ENCODE data around the gene NPSR1.

The NPSR1 gene

GRCh38 chr7:34723338-34723737, 65.3 kb downstream of the NPSR1 start:
- no peak for DNase-seq

DNA sequence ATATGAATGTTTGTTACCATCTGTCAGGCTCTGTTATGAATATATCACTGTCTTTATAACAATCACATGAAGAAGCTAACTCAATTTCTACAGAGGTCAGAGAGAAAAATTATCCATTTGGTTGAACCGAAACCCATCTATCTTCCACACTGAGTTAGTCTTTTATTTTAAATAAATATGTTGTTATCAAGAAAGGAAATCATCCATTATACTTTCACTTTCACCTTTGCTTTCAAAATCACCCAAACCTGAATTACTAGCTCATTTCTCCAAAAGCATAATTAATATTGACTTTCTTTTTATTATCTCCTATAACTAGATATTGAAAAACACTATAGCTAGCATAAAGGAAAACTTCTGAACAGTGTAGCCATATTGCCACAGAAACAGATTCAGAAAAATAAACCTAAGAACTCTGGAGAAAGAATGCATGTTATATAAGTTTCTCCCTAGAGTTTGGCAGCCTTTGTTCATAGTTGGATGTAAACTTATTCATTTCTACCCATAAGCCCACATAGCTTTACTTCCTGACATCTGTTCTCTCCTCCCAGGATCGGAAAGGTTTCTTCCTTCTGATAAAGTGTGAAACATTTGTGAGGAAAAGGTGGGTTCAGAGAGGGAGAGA, 66.0 kb downstream of the NPSR1 start:
- no peak for DNase-seq

- DNase-seq: no peak
These were observed 68.2 kb downstream of the NPSR1 start for GRCh38 chr7:34726221-34726620.

GRCh38 chr7:34727464-34727995, 69.5 kb downstream of the NPSR1 start:
- no peak for DNase-seq

DNA sequence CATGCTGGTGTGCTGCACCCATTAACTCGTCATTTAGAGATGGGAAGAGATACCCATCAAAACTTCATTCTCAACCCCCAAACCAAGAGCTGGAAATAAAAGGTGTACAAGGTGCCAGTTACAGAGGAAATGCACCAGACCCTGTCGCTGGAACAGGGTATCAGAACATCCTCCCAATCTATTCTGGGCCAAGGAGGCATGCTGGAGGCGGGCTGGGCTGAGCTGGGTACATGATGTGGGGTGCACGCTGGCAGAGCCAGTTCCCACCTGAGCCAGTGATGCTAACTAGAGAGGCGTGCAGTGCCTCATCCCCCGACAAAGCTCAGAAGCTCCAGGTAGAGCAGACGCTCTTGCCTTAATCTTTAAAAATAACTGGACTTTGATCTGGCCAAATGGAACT, 70.1 kb downstream of the NPSR1 start:
- DNase-seq: no peak

DNA sequence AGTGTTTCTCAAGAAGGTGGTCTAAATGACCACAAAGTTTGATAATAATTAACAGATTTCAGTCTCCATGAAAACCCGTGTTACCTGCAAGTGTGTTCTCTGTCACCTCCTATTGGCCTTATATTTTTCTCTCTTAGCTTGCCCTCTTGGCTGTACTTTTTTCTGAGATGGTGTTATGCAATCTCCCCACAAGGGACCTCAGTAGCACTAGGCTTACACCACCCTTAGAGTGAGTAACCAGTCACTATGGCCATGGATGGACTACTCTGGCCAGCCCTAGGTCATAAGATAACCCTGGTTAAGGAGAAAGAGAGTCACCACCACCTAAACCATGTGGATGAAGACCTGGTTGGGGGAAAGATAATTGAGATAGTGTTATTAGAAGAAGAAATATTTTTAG, 76.8 kb downstream of the NPSR1 start:
- DNase-seq: no peak

- DNase-seq: no peak
These were observed 77.5 kb downstream of the NPSR1 start for GRCh38 chr7:34735526-34735925.

GRCh38 chr7:34739651-34740300, 81.8 kb downstream of the NPSR1 start:
- DNase-seq: no peak

DNA sequence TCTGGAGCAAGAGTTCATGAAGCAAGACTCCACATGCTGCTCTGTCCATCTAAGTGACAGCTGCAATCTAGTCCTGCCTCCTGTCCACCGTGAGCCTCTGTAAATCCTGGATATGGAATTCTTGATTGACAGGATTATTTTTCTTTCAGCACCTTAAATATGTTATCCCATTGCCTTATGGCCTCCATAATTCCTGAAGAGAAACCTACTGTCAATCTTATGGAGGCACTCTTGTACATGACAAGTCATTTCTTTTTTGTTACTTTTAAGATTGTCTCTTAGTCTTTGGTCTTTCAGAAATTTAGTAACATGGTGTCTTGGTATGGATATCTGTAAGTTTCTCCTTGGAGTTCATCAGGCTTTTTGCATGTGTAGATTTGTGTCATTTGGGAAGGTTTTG, 82.8 kb downstream of the NPSR1 start:
- DNase-seq: no peak

- DNase-seq: no peak
These were observed 89.3 kb downstream of the NPSR1 start for GRCh38 chr7:34747176-34747781.

DNA sequence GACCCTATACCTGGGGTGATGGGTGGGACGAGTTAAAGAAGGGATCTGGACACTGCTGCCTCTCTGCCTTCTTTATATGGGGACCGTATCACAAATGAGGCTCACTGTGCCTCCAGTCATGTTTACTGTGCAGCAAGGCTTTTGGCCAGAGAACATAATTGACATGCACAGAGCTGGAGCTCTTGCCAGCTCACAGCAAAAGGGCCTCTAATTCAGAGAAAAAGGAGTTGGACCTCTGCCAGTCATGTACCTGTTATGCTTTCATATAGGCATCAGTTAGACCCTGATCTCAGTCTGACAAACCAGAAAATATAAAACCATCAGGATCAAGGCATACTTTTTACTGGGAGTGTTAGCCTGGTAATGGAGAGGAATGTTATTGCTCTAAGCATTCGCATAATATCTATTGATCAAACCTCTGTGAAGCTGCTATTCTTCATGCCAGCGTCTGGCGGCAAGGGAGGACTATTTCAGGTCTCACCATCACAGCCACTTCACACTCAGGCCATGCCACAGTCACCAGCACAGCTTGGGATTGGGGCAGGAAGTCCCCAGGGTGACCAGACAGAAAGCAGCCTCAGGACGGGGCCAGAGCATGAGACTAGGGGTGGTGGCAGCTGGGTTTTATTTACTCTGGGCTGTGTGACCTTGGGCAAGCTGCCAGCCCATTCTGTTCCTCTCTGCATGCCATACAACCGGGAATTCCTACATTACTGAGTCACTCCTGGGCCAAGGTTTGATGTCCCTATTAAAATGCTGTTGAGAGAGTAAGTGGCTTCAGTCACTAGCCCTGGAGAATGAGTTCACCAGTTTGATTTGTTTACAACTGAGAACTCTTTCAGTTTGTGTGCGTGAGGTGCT, 90.1 kb downstream of the NPSR1 start:
- peak; percentile 83 for DNase-seq

DNA sequence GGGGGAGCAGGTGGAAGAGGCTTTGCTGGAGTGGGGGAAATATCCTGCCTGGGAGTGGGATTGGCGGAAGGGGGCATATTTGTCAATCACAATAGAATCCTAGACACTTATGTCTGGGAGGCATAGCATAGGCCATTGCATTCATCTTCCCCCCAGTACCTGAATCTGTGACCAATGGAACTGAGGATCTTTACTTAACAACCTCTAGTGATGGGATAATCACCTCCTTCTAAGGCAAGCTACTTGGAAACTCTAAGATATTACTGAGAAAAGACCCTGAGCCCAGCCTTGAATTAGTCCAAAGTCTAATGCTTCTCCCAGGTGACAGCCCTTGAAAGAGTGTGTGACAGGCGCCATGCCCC, 90.7 kb downstream of the NPSR1 start:
- DNase-seq: no peak

GRCh38 chr7:34749446-34749845, 91.4 kb downstream of the NPSR1 start:
- DNase-seq: no peak

DNA sequence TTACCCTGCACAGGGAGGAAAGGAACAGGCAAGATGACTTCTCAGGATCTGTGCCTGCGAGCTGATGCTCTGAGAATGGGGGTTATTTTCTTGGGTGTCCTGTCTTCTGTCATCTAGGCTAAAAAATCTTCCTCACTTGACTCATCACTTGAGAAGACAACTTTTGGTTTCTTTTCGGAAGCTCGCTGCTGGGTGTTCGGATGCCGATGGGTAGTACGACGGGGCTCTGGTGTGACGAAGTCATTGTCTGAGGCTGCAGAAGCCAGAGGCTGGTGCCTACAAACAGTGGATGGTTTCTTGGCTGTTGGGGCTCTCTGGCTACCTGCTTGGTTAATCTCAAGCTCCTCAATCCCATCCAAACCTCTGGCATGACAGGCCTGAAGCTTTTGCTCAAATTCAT, 92.2 kb downstream of the NPSR1 start:
- no peak for DNase-seq

GRCh38 chr7:34750636-34751035, 92.6 kb downstream of the NPSR1 start:
- DNase-seq: no peak

DNA sequence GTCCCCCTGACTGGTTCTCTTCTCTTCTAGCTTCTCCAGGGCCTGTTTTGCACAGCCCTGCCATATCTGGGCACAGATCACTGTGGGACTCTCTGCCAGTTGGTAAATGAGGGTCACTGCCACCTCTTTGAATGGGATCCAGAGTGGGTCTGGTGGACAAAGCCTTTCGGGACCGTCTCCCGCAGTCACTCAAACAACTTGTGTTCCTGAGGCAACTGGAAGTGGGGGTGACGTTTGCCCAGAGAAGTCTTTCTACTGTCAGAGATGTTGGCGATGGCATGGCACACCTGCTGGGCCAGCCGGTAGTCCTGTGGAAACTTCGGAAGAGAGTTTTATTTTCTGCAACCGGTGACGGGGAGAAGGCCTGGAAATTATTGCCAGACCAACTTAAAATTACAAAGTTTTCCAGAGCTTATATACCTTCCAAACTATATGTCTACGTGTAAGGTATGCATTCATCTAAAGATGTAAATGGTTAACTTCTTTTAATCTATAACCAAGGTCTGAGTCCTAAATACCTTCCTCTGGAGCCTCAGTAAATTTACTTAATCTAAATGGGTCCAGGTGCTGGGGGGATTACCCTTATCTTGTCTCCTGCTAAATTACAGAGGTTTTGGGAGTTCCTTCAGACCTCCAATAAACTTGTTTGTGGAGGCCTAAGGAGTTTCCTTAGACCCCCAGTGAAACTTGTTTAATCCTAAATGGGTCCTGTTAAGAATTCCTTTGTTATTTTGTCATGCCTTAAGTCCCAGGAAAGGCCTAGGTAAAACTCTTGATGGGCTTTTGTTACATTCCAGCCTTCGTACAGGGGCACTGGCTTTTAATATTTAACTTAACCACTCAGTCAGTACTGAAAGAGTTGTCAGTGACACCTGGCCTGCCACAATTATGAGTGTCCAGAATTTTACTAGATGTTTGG, 94.0 kb downstream of the NPSR1 start:
- no peak for DNase-seq

GRCh38 chr7:34752929-34753328, 94.9 kb downstream of the NPSR1 start:
- no peak for DNase-seq

GRCh38 chr7:34755008-34755407, 97.0 kb downstream of the NPSR1 start:
- no peak for DNase-seq

- DNase-seq: peak; percentile 12
These were observed 98.0 kb downstream of the NPSR1 start for GRCh38 chr7:34756025-34756437.

GRCh38 chr7:34756691-34757090, 98.7 kb downstream of the NPSR1 start:
- no peak for DNase-seq

- no peak for DNase-seq
These were observed 99.6 kb downstream of the NPSR1 start for GRCh38 chr7:34757570-34758110.

All from fibroblast of skin of abdomen (primary cell).